Choroid plexus epithelial cell (primary cell): ENCODE results near the gene FGF21.

Source experiments
- DNase-seq: peaks from one replicate; pipeline ENCODE4 v3.0.0-alpha.2; 2010; ENCODE audit warnings: low read depth
- H3K4me3 ChIP-seq: 2 replicates; pipeline ENCODE4 v1.5.1; 2011; ENCODE audit warnings: low read depth, mild to moderate bottlenecking, control low read depth, low read length, moderate library complexity
- TF ChIP-seq, protein P1 (sequence below): conservative IDR thresholded peaks from 2 replicates; pipeline ENCODE4 v1.5.1; 2011; ENCODE audit warnings: low read depth, mild to moderate bottlenecking, control low read depth, inconsistent platforms, low read length, moderate library complexity

The FGF21 gene

GRCh38 chr19:48795685-48796070 lies 40.4 kb downstream of the FGF21 start:
- no peak overlapping the region for H3K4me3 ChIP-seq
- TF ChIP-seq, protein P1, sequence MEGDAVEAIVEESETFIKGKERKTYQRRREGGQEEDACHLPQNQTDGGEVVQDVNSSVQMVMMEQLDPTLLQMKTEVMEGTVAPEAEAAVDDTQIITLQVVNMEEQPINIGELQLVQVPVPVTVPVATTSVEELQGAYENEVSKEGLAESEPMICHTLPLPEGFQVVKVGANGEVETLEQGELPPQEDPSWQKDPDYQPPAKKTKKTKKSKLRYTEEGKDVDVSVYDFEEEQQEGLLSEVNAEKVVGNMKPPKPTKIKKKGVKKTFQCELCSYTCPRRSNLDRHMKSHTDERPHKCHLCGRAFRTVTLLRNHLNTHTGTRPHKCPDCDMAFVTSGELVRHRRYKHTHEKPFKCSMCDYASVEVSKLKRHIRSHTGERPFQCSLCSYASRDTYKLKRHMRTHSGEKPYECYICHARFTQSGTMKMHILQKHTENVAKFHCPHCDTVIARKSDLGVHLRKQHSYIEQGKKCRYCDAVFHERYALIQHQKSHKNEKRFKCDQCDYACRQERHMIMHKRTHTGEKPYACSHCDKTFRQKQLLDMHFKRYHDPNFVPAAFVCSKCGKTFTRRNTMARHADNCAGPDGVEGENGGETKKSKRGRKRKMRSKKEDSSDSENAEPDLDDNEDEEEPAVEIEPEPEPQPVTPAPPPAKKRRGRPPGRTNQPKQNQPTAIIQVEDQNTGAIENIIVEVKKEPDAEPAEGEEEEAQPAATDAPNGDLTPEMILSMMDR = no peak
- DNase-seq = no peak

DNA sequence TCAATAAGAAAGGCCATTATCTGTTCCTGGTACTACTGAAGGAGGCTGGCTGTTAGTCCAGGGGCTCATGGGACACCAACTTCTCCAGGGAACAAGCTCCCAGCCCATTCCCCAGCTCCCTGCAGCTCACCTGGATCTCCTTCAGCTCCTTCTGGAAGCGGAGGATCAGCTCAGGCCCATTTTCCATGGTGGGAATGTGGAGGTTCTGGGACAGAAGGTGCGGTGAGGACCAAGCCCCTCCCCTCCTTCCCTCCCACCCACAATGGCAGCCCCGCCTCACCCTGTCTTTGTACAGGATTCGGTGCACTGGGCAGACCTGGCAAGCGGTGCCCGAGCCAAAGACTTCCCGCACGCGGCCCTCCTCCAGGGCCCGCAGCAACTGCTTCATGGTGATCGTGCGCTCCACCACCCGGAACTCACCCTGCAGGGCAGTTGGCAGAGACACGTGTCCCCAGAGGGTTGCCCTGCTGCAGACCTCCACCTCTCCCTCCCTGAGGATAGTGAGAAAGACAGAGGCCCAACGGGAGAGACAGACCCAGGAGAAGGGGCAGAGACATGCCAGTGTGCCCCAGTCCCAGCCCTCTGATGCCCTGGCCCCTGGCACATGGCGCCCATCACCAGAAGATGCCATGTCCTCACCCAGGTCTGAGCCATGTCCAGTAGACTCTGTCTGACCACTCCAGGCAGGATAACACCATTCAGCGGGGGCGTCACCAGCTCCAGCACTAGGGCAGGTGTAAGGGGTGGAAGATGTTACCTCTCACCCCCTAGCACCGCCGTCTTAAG lies 41.2 kb downstream of the FGF21 start:
- no peak overlapping the region for H3K4me3 ChIP-seq
- DNase-seq = no peak
- TF ChIP-seq, protein P1 = no peak

- TF ChIP-seq, protein P1 = no peak
- no peak overlapping the region for H3K4me3 ChIP-seq
- no peak for DNase-seq
Measured at GRCh38 chr19:48797103-48797502, 41.8 kb downstream of the FGF21 start.

DNA sequence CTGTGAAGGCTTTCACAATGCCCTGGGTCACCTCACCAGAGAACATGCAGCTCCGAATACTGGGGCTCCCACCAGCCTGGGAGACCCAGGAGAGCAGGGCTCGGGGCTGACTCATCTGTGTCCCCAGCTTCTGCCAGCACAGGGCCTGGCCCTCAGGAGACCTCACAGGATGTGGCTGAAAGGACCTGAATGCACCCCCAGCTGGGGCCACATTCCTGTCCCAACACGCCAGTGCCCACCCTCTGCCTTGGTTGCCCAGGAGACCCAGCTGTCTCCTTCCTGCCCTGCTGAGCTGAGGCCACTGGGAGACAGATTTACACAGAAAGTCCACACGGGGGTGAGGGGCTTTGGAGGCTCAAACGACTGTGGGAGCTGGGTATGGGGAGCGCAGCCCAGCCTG lies 43.6 kb downstream of the FGF21 start:
- peak; percentile 58 for DNase-seq
- TF ChIP-seq, protein P1 = no peak
- no peak overlapping the region for H3K4me3 ChIP-seq

DNA sequence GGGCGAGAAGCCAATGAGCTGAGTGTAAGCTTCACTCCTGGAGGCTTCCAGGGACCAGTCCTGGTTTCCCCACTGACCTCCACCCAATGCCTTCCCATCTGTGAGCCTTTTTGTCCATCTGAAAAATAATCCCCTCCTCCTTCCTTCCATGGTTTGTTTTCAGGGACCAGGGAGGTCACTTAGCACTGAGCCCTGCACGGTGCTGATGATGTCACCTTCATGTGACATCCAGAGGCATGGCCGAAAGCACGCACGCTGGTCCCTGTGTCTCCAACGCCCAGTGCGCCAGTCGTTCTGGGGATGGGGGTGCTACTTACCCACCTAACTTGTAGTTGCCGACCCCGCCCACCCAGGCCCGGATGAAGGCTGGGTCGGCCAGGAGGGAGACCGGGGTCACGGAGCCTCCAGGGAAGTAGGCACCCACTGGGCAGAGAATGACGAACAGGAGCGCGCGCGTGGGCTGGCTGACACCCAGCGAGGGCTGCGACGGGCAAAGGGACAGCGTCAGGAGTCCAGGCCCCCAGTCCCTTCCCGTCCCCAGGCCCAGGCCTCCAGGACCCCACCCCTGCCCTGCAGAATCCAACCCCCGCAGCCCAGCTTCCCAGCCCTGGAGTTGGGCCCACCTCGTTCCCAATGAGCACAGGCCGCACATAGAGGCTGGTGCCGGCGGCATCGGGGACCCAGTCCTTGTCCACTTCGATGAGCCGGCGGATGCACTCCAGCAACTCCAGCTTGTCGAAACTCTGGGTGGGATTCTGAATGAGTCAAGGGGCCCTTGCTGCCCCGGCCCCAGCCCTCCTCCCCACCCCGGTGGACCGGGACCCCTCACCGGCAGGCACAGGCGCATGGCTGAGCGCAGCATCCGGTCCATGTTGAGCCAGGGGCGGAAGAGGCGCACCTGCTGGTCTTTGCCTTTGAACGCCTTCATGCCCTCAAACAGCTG lies 44.3 kb downstream of the FGF21 start:
- peak; percentile 15 for DNase-seq
- TF ChIP-seq, protein P1 = no peak
- no peak overlapping the region for H3K4me3 ChIP-seq

DNA sequence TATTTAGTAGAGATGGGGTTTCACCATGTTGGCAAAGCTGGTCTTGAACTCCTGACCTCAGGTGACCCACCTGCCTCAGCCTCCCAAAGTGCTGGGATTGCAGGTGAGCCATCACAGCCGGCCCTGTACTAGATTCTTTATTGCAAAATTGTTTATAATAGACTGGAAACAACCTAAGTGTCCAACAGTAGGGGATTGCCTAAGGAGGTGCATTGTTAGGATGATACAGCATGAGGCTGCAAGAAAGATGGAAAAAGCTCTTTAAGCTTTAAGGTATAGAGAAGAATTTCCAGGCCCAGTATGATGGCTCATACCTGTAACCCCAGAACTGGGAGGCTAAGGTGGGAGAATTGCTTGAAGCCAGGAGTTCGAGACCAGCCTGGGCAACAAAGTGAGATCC lies 47.3 kb downstream of the FGF21 start:
- H3K4me3 ChIP-seq = no peak overlapping the region
- no peak for DNase-seq
- TF ChIP-seq, protein P1 = no peak
